GM06990 (cell line): Measurements from ENCODE around the gene CRTAC1.
A peak's percentile ranks its signal among the peaks of the same experiment; 100 is the strongest.

ENCODE experiments used
- DNase-seq: peaks from one replicate; pipeline ENCODE4 v3.0.0-alpha.2; 2011; ENCODE audit not compliant: insufficient read length; ENCODE audit errors: extremely low read depth
- H3K27me3 ChIP-seq: replicated peaks from 2 replicates; pipeline ENCODE4 v1.6.0; 2011; ENCODE audit warnings: low read length; ENCODE audit not compliant: control insufficient read depth, insufficient read depth
- H3K36me3 ChIP-seq: 2 replicates; pipeline ENCODE4 v1.5.1; 2011; ENCODE audit warnings: low read length; ENCODE audit not compliant: control insufficient read depth, insufficient read depth
- H3K4me3 ChIP-seq: replicated peaks from 2 replicates; pipeline ENCODE4 v1.5.1; 2011; ENCODE audit warnings: low read depth, mild to moderate bottlenecking, control low read depth, low read length
- TF ChIP-seq, protein P1 (sequence below): IDR thresholded peaks from 2 replicates; pipeline ENCODE4 v1.5.1; 2011; ENCODE audit warnings: low read length, control low read depth, mild to moderate bottlenecking, inconsistent platforms; ENCODE audit not compliant: insufficient read depth, poor library complexity, severe bottlenecking

CRTAC1 gene

DNA sequence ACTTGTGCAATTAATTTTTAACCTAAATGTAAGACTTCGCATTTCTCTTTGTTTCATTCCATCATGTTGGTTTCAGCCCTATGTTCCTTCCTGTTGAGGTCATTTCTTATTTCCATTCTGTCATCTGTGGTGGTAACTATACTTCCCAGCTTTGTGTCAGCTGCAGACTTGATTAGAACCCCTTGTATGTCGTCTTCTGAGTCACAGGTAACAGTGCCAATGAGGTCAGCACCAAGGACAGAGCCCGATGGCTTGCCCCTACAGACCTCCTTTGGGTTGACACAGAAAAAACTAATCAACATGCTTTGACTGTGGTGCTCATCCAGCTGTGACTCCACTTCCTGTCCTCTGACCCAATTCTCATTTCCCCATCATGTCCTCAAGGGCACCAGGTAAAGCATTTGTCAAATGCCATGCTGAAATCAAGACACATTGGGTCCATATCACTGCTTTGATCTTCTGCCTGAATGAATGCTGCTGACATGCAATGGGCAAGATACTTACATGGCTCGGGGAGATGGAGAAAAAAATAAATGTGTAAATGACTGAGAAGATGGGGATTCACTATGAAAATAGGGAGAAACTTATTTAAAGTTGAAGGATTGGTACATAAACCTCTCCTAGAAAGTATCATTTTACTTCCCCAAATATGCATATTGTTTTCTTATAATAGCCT lies 25.6 kb upstream of the CRTAC1 start:
- no peak for DNase-seq
- H3K27me3 ChIP-seq, result no peaks in the 10 kb centered on the region; the same call in 1 of the 2 replicates
- H3K36me3 ChIP-seq, result no peaks in the 10 kb centered on the region
- TF ChIP-seq, protein P1, sequence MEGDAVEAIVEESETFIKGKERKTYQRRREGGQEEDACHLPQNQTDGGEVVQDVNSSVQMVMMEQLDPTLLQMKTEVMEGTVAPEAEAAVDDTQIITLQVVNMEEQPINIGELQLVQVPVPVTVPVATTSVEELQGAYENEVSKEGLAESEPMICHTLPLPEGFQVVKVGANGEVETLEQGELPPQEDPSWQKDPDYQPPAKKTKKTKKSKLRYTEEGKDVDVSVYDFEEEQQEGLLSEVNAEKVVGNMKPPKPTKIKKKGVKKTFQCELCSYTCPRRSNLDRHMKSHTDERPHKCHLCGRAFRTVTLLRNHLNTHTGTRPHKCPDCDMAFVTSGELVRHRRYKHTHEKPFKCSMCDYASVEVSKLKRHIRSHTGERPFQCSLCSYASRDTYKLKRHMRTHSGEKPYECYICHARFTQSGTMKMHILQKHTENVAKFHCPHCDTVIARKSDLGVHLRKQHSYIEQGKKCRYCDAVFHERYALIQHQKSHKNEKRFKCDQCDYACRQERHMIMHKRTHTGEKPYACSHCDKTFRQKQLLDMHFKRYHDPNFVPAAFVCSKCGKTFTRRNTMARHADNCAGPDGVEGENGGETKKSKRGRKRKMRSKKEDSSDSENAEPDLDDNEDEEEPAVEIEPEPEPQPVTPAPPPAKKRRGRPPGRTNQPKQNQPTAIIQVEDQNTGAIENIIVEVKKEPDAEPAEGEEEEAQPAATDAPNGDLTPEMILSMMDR, result no peak
- no peak overlapping the region for H3K4me3 ChIP-seq

GRCh38 chr10:98047009-98047741 lies 16.8 kb upstream of the CRTAC1 start:
- no peak overlapping the region for H3K4me3 ChIP-seq
- H3K27me3 ChIP-seq, result peaks cover 1% of the 10 kb centered on the region; the same call in 1 of the 2 replicates
- no peak for DNase-seq
- no peaks in the 10 kb centered on the region for H3K36me3 ChIP-seq
- TF ChIP-seq, protein P1, result no peak

- H3K4me3 ChIP-seq, result no peak overlapping the region
- TF ChIP-seq, protein P1, result peak; percentile 92
- peaks cover 1% of the 10 kb centered on the region; the same call in 1 of the 2 replicates for H3K27me3 ChIP-seq
- no peak for DNase-seq
- no peaks in the 10 kb centered on the region for H3K36me3 ChIP-seq
These were observed 15.5 kb upstream of the CRTAC1 start for GRCh38 chr10:98045785-98046389.

DNA sequence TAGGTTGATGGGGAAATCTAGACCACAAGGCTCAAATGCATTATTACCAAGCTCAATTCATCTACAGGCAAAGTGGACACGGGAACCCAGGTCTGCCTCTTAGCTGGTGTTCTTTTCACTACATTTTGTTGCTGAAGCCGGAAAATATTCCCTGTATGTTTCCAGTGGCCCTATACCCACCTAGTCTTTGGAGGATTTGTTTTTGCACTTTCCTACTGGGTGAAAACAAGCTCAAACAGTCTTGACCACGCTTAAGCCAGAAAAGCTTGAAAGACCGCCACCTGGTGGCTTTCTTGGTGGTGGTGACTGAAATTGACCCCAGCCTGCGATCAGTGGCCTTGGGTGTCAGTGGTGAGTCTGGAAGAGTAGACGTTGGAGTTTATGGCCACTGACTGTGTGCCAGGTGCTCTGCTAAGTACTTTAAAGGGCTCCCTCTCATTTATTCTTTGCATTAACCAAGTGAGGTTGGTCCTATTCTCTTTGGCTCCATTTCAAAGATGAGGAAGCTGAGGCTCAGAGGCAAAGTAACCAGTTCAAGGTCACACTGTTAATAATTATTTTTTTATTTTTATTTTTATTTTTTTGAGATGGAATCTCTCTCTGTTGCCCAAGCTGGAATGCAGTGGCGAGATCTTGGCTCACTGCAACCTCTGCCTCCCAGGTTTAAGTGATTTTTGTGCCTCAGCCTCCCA lies 11.1 kb upstream of the CRTAC1 start:
- Histone ChIP-seq H3K36me3 (no peaks in the 10 kb centered on the region), H3K27me3 (peaks cover 1% of the 10 kb centered on the region; the same call in 1 of the 2 replicates), H3K4me3 (no peak overlapping the region)
- DNase-seq, result no peak
- TF ChIP-seq, protein P1, result peak; percentile 82

GRCh38 chr10:98039690-98040381 lies 9.4 kb upstream of the CRTAC1 start:
- DNase-seq, result no peak
- peaks cover 1% of the 10 kb centered on the region; the same call in 1 of the 2 replicates for H3K27me3 ChIP-seq

More at GRCh38 chr10:98039690-98040381, 9.4 kb upstream of the CRTAC1 start:
- TF ChIP-seq, protein P1, result no peak
- Histone ChIP-seq H3K36me3 (no peaks in the 10 kb centered on the region), H3K4me3 (no peak overlapping the region)
